OCI-LY7 (cell line): ENCODE results near the gene CFAP161. TPM values are rescaled to one million over a fixed set of nuclear protein-coding genes. Genes with fewer than 3 reads are reported as not detected.

Source experiments
- BruUV-seq: library from RNA; stranded (reverse); fragments of 400-500 nt; replicated peaks from 2 replicates; lab custom pipeline; 2021; lab: Mats Ljungman, UMichigan
- CTCF ChIA-PET: fragments of 300-600 bp; sonication (Branson Sonifier 250); formaldehyde crosslinking; loops from one replicate; lab custom pipeline; 2022; ENCODE audit warnings: antibody characterized with exemption; ENCODE audit not compliant: unreplicated experiment; lab: Charles Lee
- POLR2A ChIA-PET: fragments of 300-600 bp; sonication (Branson Sonifier 250); formaldehyde crosslinking; loops from one replicate; lab custom pipeline; 2022; ENCODE audit warnings: antibody characterized with exemption; lab: Charles Lee
- DNase-seq: peaks from one replicate; pipeline ENCODE4 v3.0.0-alpha.2; 2015; ENCODE audit warnings: low spot score
- H2AFZ ChIP-seq: fragments of 200-600 bp; sonication (generic), shearing (Covaris generic); 2 replicates; pipeline ENCODE4 v1.6.1; 2014; ENCODE audit warnings: mild to moderate bottlenecking, antibody characterized with exemption, low read length, moderate library complexity
- H3K27ac ChIP-seq: fragments of 200-600 bp; sonication (generic); 2 replicates; pipeline ENCODE4 v1.5.1; 2014; ENCODE audit warnings: mixed run types, low read depth, mild to moderate bottlenecking, moderate library complexity, low read length, inconsistent platforms; ENCODE audit not compliant: poor library complexity, severe bottlenecking
- H3K36me3 ChIP-seq: fragments of 200-600 bp; sonication (generic); 2 replicates; pipeline ENCODE4 v1.6.1; 2014; ENCODE audit warnings: mild to moderate bottlenecking, antibody characterized with exemption, low read length, moderate library complexity, mixed read lengths; ENCODE audit not compliant: insufficient read depth
- H3K4me1 ChIP-seq: fragments of 200-600 bp; sonication (generic); 2 replicates; pipeline ENCODE4 v1.5.1; 2014; ENCODE audit warnings: mild to moderate bottlenecking, low read length; ENCODE audit not compliant: insufficient read depth, poor library complexity, severe bottlenecking
- H3K4me2 ChIP-seq: fragments of 200-600 bp; sonication (generic); 2 replicates; pipeline ENCODE4 v1.6.1; 2014; ENCODE audit warnings: mild to moderate bottlenecking, low read length
- H3K4me3 ChIP-seq: fragments of 200-600 bp; sonication (generic); 2 replicates; pipeline ENCODE4 v1.5.1; 2014; ENCODE audit warnings: mild to moderate bottlenecking, low read depth, low read length; ENCODE audit not compliant: poor library complexity, severe bottlenecking
- H3K79me2 ChIP-seq: fragments of 200-600 bp; sonication (generic); 2 replicates; pipeline ENCODE4 v1.6.1; 2016; ENCODE audit warnings: low read depth, mild to moderate bottlenecking, low read length, moderate library complexity, mixed read lengths; ENCODE audit not compliant: insufficient read depth
- H3K9me2 ChIP-seq: fragments of 200-600 bp; sonication (generic); 2 replicates; pipeline ENCODE4 v1.6.1; 2016; ENCODE audit warnings: mild to moderate bottlenecking, low read length, mixed read lengths; ENCODE audit not compliant: insufficient read depth
- H3K9me3 ChIP-seq: fragments of 200-600 bp; sonication (generic); 2 replicates; pipeline ENCODE4 v1.6.1; 2014; ENCODE audit warnings: mild to moderate bottlenecking, mixed run types, low read length, mixed read lengths
- H4K20me1 ChIP-seq: fragments of 200-600 bp; sonication (generic); 2 replicates; pipeline ENCODE4 v1.6.1; 2014; ENCODE audit warnings: mild to moderate bottlenecking, antibody characterized with exemption, low read length, moderate library complexity, mixed read lengths; ENCODE audit not compliant: insufficient read depth
- CTCF ChIP-seq: fragments of 200-600 bp; sonication (generic); conservative IDR thresholded peaks from 2 replicates; pipeline ENCODE4 v1.5.1; 2014; ENCODE audit warnings: mild to moderate bottlenecking, antibody characterized with exemption, low read length, moderate library complexity, mixed read lengths
- EZH2phosphoT487 ChIP-seq: fragments of 200-600 bp; sonication (generic); IDR thresholded peaks from 2 replicates; pipeline ENCODE4 v1.6.1; 2018; ENCODE audit warnings: low read depth, borderline replicate concordance, mild to moderate bottlenecking, mixed run types, antibody characterized with exemption, low read length, moderate library complexity, mixed read lengths
- intact Hi-C: fragments of 100-400 bp; cut with micrococcal nuclease; formaldehyde crosslinking; loops from one replicate; pipeline ENCODE4 v1.10.0; 2022; ENCODE audit not compliant: unreplicated experiment
- total RNA-seq, 2 experiments: library from RNA; depleted of rRNA in 1 of 2; stranded (reverse); fragments of >200 nt in 1 of 2; shearing (Covaris generic) in 1 of 2; gene quantifications; 2 replicates each; pipeline ENCODE4 v1.2.3, GENCODE V29; 2014 to 2022

Gene CFAP161
- total RNA-seq, 2 experiments from 2014 or later: not detected

DNA sequence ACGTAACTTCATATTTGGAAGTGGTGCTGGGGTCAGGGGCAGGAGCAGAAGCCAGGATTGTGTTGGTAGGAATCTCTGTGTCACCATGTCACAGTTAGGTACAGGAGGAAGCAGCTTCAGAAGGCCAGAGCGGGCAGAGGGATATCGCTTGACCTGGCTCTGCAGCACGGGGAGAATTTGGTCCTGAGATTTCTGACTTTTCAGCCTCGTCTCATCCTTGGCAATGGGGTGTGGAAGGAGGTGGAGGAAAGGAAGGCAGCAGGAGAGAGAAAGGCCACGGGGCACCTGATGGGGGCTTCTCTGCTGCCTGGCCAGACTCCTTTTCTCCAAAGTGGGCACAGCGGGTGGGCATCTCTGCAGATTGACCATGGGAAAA is 63.2 kb downstream of the CFAP161 start:
- intact Hi-C loops: no loop called here
- H3K9me2 ChIP-seq: no peaks in the 10 kb centered on the region
- H3K27ac ChIP-seq: no peak overlapping the region
- H3K79me2 ChIP-seq: no peaks in the 10 kb centered on the region
- no peaks in the 10 kb centered on the region for H3K36me3 ChIP-seq
- no peaks in the 10 kb centered on the region for H3K4me1 ChIP-seq
- H3K4me3 ChIP-seq: no peak overlapping the region
- TF ChIP-seq CTCF (no peak), EZH2phosphoT487 (no peak)
- no peak overlapping the region for H3K4me2 ChIP-seq
- no peak for DNase-seq
- ChIA-PET POLR2A (no interaction called here), CTCF (no interaction called here)
- no peaks in the 10 kb centered on the region for H3K9me3 ChIP-seq
- no peak overlapping the region for H2AFZ ChIP-seq
- no TSS peak for BruUV-seq
- H4K20me1 ChIP-seq: no peaks in the 10 kb centered on the region

GRCh38 chr15:81197688-81198281 is 63.7 kb downstream of the CFAP161 start:
- Histone ChIP-seq H3K27ac (no peak overlapping the region), H3K79me2 (no peaks in the 10 kb centered on the region), H2AFZ (no peak overlapping the region), H4K20me1 (no peaks in the 10 kb centered on the region), H3K9me3 (no peaks in the 10 kb centered on the region), H3K4me1 (no peaks in the 10 kb centered on the region), H3K36me3 (no peaks in the 10 kb centered on the region), H3K4me2 (no peak overlapping the region), H3K9me2 (no peaks in the 10 kb centered on the region), H3K4me3 (no peak overlapping the region)
- TF ChIP-seq EZH2phosphoT487 (no peak), CTCF (no peak)
- BruUV-seq: no TSS peak
- CTCF ChIA-PET: no interaction called here
- intact Hi-C loops: no loop called here
- POLR2A ChIA-PET: no interaction called here
- DNase-seq: no peak

Other genes starting within 250 kb of the CFAP161 start
- gene MESD, start 144.5 kb upstream of the CFAP161 start, total RNA-seq (2014; rRNA removed; shearing (Covaris generic)): 14.9 and 17.3 TPM in 2 replicates
- 27.7 and 27.9 TPM in 2 replicates for gene MESD, start 144.5 kb upstream of the CFAP161 start, total RNA-seq (2022)
- gene TLNRD1, start 133.3 kb upstream of the CFAP161 start, total RNA-seq (2014; rRNA removed; shearing (Covaris generic)): 17.0 and 19.9 TPM in 2 replicates
- gene TLNRD1, start 133.3 kb upstream of the CFAP161 start, total RNA-seq (2022): 17.4 and 17.5 TPM in 2 replicates
- 58.9 and 81.3 TPM in 2 replicates for gene IL16, start 62.6 kb downstream of the CFAP161 start, total RNA-seq (2014; rRNA removed; shearing (Covaris generic))
- 76.0 and 85.1 TPM in 2 replicates for gene IL16, start 62.6 kb downstream of the CFAP161 start, total RNA-seq (2022)
- 12.4 and 20.3 TPM in 2 replicates for gene STARD5, start 189.9 kb downstream of the CFAP161 start, total RNA-seq (2014; rRNA removed; shearing (Covaris generic))
- gene STARD5, start 189.9 kb downstream of the CFAP161 start, total RNA-seq (2022): 6.5 and 8.3 TPM in 2 replicates
- not detected in 2 replicates for gene TMC3, start 239.9 kb downstream of the CFAP161 start, total RNA-seq (2014; rRNA removed; shearing (Covaris generic))
- not detected in 2 replicates for gene TMC3, start 239.9 kb downstream of the CFAP161 start, total RNA-seq (2022)